Central memory CD8-positive, alpha-beta T cell (primary cell): ENCODE data around the gene TRIM49B.
"Not testable (repeated sequence)": the region's sequence is repeated elsewhere in the genome, so short reads cannot be mapped to it uniquely, and the experiment has no call there.

ENCODE experiments used
- ATAC-seq: fragments of 150-1000 bp; cut with Tn5 transposase; replicated peaks from 2 replicates; pipeline ENCODE4 v1.10.0; 2022; ENCODE audit warnings: mild to moderate bottlenecking, moderate FRiP score, moderate number of reproducible peaks; ENCODE audit not compliant: poor library complexity, severe bottlenecking; ENCODE audit errors: extremely low read depth
- DNase-seq, 2 donors: peaks; one replicate each; pipeline ENCODE4 v3.0.0; 2021; ENCODE audit warnings: low spot score in 2 of 2
- H3K27ac Mint-ChIP-seq: one replicate; pipeline ENCODE4 v1.8.0; 2022; ENCODE audit warnings: low read depth, mild to moderate bottlenecking, moderate library complexity, mixed read lengths
- H3K27me3 Mint-ChIP-seq: one replicate; pipeline ENCODE4 v1.8.0; 2022; ENCODE audit warnings: mixed read lengths
- H3K36me3 Mint-ChIP-seq: one replicate; pipeline ENCODE4 v1.8.0; 2022; ENCODE audit warnings: mild to moderate bottlenecking, moderate library complexity, mixed read lengths; ENCODE audit not compliant: insufficient read depth
- H3K4me1 Mint-ChIP-seq: one replicate; pipeline ENCODE4 v1.8.0; 2022; ENCODE audit warnings: mixed read lengths
- H3K4me3 Mint-ChIP-seq: one replicate; pipeline ENCODE4 v1.8.0; 2022; ENCODE audit warnings: mild to moderate bottlenecking, moderate library complexity, mixed read lengths
- H3K9me3 Mint-ChIP-seq: one replicate; pipeline ENCODE4 v1.8.0; 2022; ENCODE audit warnings: mixed read lengths

Gene TRIM49B, protein sequence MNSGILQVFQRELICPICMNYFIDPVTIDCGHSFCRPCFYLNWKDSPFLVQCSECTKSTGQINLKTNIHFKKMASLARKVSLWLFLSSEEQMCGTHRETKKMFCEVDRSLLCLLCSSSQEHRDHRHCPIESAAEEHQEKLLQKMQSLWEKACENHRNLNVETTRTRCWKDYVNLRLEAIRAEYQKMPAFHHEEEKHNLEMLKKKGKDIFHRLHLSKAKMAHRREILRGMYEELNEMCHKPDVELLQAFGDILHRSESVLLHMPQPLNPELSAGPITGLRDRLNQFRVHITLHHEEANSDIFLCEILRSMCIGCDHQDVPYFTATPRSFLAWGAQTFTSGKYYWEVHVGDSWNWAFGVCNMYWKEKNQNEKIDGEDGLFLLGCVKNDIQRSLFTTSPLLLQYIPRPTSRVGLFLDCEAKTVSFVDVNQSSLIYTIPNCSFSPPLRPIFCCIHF

DNA sequence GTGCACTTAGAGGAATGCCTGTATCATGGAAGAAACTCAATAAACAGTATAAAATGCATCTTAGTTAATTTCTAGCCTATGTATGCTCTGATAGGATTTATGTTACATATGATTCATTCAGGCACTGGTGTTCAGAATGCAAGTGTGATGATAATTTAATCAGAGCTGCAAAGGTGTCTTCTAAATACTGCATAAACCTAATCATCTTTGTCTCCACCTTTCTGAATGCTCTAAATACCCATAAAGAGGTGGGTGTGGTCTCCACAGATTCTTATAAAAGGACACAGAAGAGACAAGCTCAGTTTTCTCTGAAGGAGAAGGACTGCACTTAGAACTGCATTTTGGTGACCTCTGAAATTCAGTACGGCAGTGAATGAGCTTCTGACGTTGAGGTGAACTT is at the start of gene TRIM49B:
TRIM49B (plus strand) TSS at position 301 of the 400 bp plus-strand sequence. CDS start 2,777 bp downstream, outside the sequence.
- DNase-seq, H3K27ac Mint-ChIP-seq, H3K4me1 Mint-ChIP-seq, H3K4me3 Mint-ChIP-seq, H3K27me3 Mint-ChIP-seq, ATAC-seq, H3K9me3 Mint-ChIP-seq, H3K36me3 Mint-ChIP-seq: not testable (repeated sequence)

DNA sequence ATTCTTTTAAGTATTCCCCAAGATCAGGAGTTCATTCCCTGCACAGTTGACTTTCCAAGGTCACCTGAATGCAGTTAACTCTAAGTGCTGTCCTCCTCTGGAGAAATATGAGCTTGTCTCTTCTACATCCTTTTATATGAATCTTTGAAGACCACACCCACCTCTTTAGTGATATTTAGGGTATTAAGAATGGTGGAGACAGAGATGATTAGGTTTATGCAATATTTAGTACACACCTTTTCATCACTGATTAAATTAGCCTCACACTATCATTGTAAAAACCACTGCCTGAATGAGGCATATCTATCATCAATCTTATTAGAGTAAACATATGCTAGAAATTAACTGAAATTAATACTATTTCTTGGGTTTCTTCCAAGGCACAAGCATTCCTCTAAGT is 44.8 kb upstream of the TRIM49B start, which contains the start of gene TRIM51G:
TRIM51G (minus strand) TSS at position 101 of the 400 bp plus-strand sequence. CDS start 2,190 bp downstream, outside the sequence.
- H3K9me3 Mint-ChIP-seq, H3K4me3 Mint-ChIP-seq, DNase-seq, H3K4me1 Mint-ChIP-seq, H3K27ac Mint-ChIP-seq, H3K27me3 Mint-ChIP-seq, H3K36me3 Mint-ChIP-seq, ATAC-seq: not testable (repeated sequence)

GRCh38 chr11:49048229-49048628 is 19.6 kb downstream of the TRIM49B start:
- H3K27me3 Mint-ChIP-seq, H3K27ac Mint-ChIP-seq, H3K9me3 Mint-ChIP-seq, H3K36me3 Mint-ChIP-seq, DNase-seq, H3K4me1 Mint-ChIP-seq, ATAC-seq, H3K4me3 Mint-ChIP-seq: not testable (repeated sequence)

DNA sequence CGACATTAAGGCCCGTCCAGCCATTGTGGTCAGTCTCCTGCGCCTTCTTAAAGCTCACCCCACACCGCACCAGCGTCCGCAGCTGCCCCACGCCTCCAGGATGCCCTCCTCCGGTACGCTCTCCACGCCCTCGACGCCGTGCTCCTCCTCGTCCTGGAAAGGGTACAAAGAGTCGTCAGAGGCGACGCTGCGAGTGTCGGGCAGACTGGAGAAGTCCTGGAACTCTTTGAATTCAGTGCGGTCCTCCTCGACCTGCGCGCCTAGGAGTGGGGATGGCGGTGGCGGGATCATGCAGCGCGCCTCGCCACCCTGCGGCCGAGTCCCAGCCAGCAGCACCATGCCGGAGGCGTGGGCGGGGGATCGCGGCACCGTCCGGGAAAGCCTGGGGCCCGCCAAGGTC is 21.2 kb downstream of the TRIM49B start:
- ATAC-seq, H3K4me3 Mint-ChIP-seq, H3K27ac Mint-ChIP-seq, H3K4me1 Mint-ChIP-seq, H3K27me3 Mint-ChIP-seq, H3K9me3 Mint-ChIP-seq, H3K36me3 Mint-ChIP-seq, DNase-seq: not testable (repeated sequence)

GRCh38 chr11:49059012-49059411 is 30.4 kb downstream of the TRIM49B start, which contains the start of gene TRIM64C:
Gene TRIM64C, minus strand, starts transcription at chr11:49059112. Its CDS starts 0 bp downstream, at chr11:49059112.
- H3K27ac Mint-ChIP-seq, H3K4me3 Mint-ChIP-seq, H3K4me1 Mint-ChIP-seq: not testable (repeated sequence)

DNA sequence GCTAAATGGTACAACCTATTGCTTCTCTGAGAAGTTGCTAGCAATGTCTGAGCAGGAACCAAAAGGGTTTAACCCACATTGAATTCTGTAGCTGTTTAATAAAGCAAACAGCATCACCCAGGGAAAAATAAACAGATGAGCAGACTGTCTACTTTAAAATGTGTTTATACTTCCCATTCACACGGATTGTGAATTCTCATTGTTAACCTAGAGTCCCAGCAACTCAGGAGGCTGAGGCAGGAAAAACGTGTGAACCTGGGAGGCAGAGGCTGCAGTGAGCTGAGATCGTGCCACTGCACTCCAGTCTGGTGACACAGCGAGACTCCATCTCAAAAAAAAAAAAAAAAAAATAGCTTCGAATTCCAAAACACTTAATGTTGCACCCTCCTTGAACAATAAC is 41.3 kb downstream of the TRIM49B start:
- H3K4me1 Mint-ChIP-seq, H3K27me3 Mint-ChIP-seq, DNase-seq, H3K27ac Mint-ChIP-seq, H3K36me3 Mint-ChIP-seq, H3K9me3 Mint-ChIP-seq, ATAC-seq, H3K4me3 Mint-ChIP-seq: not testable (repeated sequence)

More at GRCh38 chr11:49059012-49059411, 30.4 kb downstream of the TRIM49B start, which contains the start of gene TRIM64C:
- not testable (repeated sequence) for H3K27me3 Mint-ChIP-seq, H3K36me3 Mint-ChIP-seq, DNase-seq, H3K9me3 Mint-ChIP-seq, ATAC-seq
